Smooth muscle cell (in vitro differentiated cells): ENCODE measurements around the gene F10. TPM values are rescaled to one million over a fixed set of nuclear protein-coding genes. Genes with fewer than 3 reads are reported as not detected.

Experiments
- DNase-seq: peaks from one replicate; lab custom pipeline; 2025; ENCODE audit not compliant: unreplicated experiment; lab: John Stamatoyannopoulos, UW
- H2AFZ ChIP-seq: fragments of 200-600 bp; sonication (generic); 2 replicates; pipeline ENCODE4 v1.6.0; 2016; ENCODE audit warnings: antibody characterized with exemption, low read depth, mild to moderate bottlenecking
- H3F3A ChIP-seq: fragments of 200-600 bp; sonication (generic); 2 replicates; pipeline ENCODE4 v1.6.0; 2017; ENCODE audit warnings: antibody characterized with exemption, low read depth
- H3K27ac ChIP-seq: fragments of 200-600 bp; sonication (generic); 2 replicates; pipeline ENCODE4 v1.5.1; 2016; ENCODE audit warnings: low read depth, mild to moderate bottlenecking
- H3K27me3 ChIP-seq: fragments of 200-600 bp; sonication (generic); 2 replicates; pipeline ENCODE4 v1.6.1; 2016; ENCODE audit warnings: low read depth, mild to moderate bottlenecking
- H3K36me3 ChIP-seq: fragments of 200-600 bp; sonication (generic); 2 replicates; pipeline ENCODE4 v1.5.1; 2016; ENCODE audit warnings: low read depth
- H3K4me1 ChIP-seq: fragments of 200-600 bp; sonication (generic); 2 replicates; pipeline ENCODE4 v1.5.1; 2016; ENCODE audit warnings: low read depth
- H3K4me2 ChIP-seq: fragments of 200-600 bp; sonication (generic); 2 replicates; pipeline ENCODE4 v1.6.0; 2016; ENCODE audit warnings: mild to moderate bottlenecking
- H3K4me3 ChIP-seq: fragments of 200-600 bp; sonication (generic); 2 replicates; pipeline ENCODE4 v1.5.1; 2016; ENCODE audit warnings: mild to moderate bottlenecking
- H3K79me2 ChIP-seq: fragments of 200-600 bp; sonication (generic); 2 replicates; pipeline ENCODE4 v1.6.0; 2016; ENCODE audit warnings: low read depth, mild to moderate bottlenecking
- H3K9ac ChIP-seq: fragments of 200-600 bp; sonication (generic); 2 replicates; pipeline ENCODE4 v1.6.0; 2016; ENCODE audit warnings: low read depth
- H3K9me3 ChIP-seq: fragments of 200-600 bp; sonication (generic); replicated peaks from 2 replicates; pipeline ENCODE4 v1.5.1; 2016; ENCODE audit warnings: low read depth
- H4K20me1 ChIP-seq: fragments of 200-600 bp; sonication (generic); 2 replicates; pipeline ENCODE4 v1.6.0; 2016; ENCODE audit warnings: low read depth
- CTCF ChIP-seq: fragments of 200-600 bp; sonication (generic); IDR thresholded peaks from 2 replicates; pipeline ENCODE4 v1.5.1; 2017; ENCODE audit warnings: borderline replicate concordance, mild to moderate bottlenecking, antibody characterized with exemption; ENCODE audit not compliant: insufficient read depth, poor library complexity, severe bottlenecking
- WGBS: methylation state at CpG from one replicate; pipeline ENCODE4 v1.1.7; 2016; ENCODE audit warnings: low lambda C conversion rate; 5-methylcytosine and 5-hydroxymethylcytosine counted together
- polyA plus RNA-seq: library from polyadenylated mRNA; unstranded; fragments of >200 nt; fragmentation: Nextera tagmentation; extraction: Ambion mirVana; gene quantifications from 2 replicates; pipeline ENCODE4 v1.2.1, GENCODE V29; 2016
- total RNA-seq: library from RNA; depleted of rRNA; stranded (reverse); fragments of >200 nt; gene quantifications from 2 replicates; pipeline ENCODE4 v1.2.3, GENCODE V29; 2014

The F10 gene
- total and polyA plus RNA-seq, 2 experiments from 2014 or later: 17.1 to 43.7 TPM

- Histone ChIP-seq H4K20me1 (no peaks in the 10 kb centered on the region), H3K36me3 (no peaks in the 10 kb centered on the region), H3K27me3 (no peaks in the 10 kb centered on the region), H3K4me2 (no peak overlapping the region), H3K9me3 (no peaks in the 10 kb centered on the region), H3K27ac (no peak overlapping the region), H2AFZ (no peak overlapping the region), H3F3A (no peaks in the 10 kb centered on the region), H3K9ac (no peak overlapping the region), H3K79me2 (no peaks in the 10 kb centered on the region), H3K4me1 (no peaks in the 10 kb centered on the region), H3K4me3 (no peak overlapping the region)
- WGBS: 93% methylated on average over 14 of the region's 15 CpGs
- TF ChIP-seq CTCF: no peak
- no peak for DNase-seq
Measured at GRCh38 chr13:113145911-113146598, 23.5 kb downstream of the F10 start.

- no peak overlapping the region for H3K9ac ChIP-seq
- H3K4me1 ChIP-seq: no peaks in the 10 kb centered on the region
- no peak overlapping the region for H3K4me2 ChIP-seq
- TF ChIP-seq CTCF: no peak
- H3K79me2 ChIP-seq: no peaks in the 10 kb centered on the region
- H3K36me3 ChIP-seq: no peaks in the 10 kb centered on the region
- no peaks in the 10 kb centered on the region for H3F3A ChIP-seq
- DNase-seq: no peak
- H3K27ac ChIP-seq: no peak overlapping the region
- H4K20me1 ChIP-seq: no peaks in the 10 kb centered on the region
- H3K27me3 ChIP-seq: no peaks in the 10 kb centered on the region
- 90% methylated on average over 9 of the region's 9 CpGs for WGBS
- no peak overlapping the region for H3K4me3 ChIP-seq
- no peaks in the 10 kb centered on the region for H3K9me3 ChIP-seq
- H2AFZ ChIP-seq: no peak overlapping the region
Measured at GRCh38 chr13:113146750-113147149, 24.2 kb downstream of the F10 start.

GRCh38 chr13:113147206-113147605 is 24.6 kb downstream of the F10 start:
- no peak overlapping the region for H3K9ac ChIP-seq

More at GRCh38 chr13:113147206-113147605, 24.6 kb downstream of the F10 start:
- no peak for DNase-seq
- Histone ChIP-seq H3K36me3 (no peaks in the 10 kb centered on the region), H3K27ac (no peak overlapping the region), H2AFZ (no peak overlapping the region), H3K27me3 (no peaks in the 10 kb centered on the region), H3K9me3 (no peaks in the 10 kb centered on the region), H3K4me3 (no peak overlapping the region), H3K79me2 (no peaks in the 10 kb centered on the region), H4K20me1 (no peaks in the 10 kb centered on the region), H3F3A (no peaks in the 10 kb centered on the region), H3K4me1 (no peaks in the 10 kb centered on the region), H3K4me2 (no peak overlapping the region)
- WGBS: 83% methylated on average over 8 of the region's 8 CpGs
- TF ChIP-seq CTCF: no peak
